Endodermal cell (in vitro differentiated cells): ENCODE measurements around the gene PPFIA3. TPM values are rescaled to one million over a fixed set of nuclear protein-coding genes. Genes with fewer than 3 reads are reported as not detected.
"Not testable (repeated sequence)": the region's sequence is repeated elsewhere in the genome, so short reads cannot be mapped to it uniquely, and the experiment has no call there.

Experiments
- DNase-seq: peaks from one replicate; pipeline ENCODE4 v3.0.0-alpha.2; 2017
- H3K27ac ChIP-seq: 2 replicates; pipeline ENCODE4 v1.5.1; 2013; ENCODE audit warnings: mild to moderate bottlenecking, low read depth, low read length, moderate library complexity
- H3K27me3 ChIP-seq: 2 replicates; pipeline ENCODE4 v1.6.1; 2013; ENCODE audit warnings: mild to moderate bottlenecking, low read length, moderate library complexity; ENCODE audit not compliant: insufficient read depth, control insufficient read depth, poor library complexity, severe bottlenecking
- H3K36me3 ChIP-seq: 2 replicates; pipeline ENCODE4 v1.7.0; 2013; ENCODE audit warnings: mild to moderate bottlenecking, low read length, moderate library complexity; ENCODE audit not compliant: control insufficient read depth, insufficient read depth
- H3K4me1 ChIP-seq: one replicate; pipeline ENCODE4 v1.7.0; 2013; ENCODE audit warnings: low read length; ENCODE audit not compliant: control insufficient read depth, insufficient read depth
- H3K4me3 ChIP-seq: 2 replicates; pipeline ENCODE4 v1.5.1; 2013; ENCODE audit warnings: mild to moderate bottlenecking, low read length, moderate library complexity
- H3K9ac ChIP-seq: 2 replicates; pipeline ENCODE4 v1.6.1; 2013; ENCODE audit warnings: mild to moderate bottlenecking, low read length, moderate library complexity; ENCODE audit not compliant: poor library complexity, severe bottlenecking; ENCODE audit errors: extremely low read depth
- H3K9me3 ChIP-seq: 2 replicates; pipeline ENCODE4 v1.6.1; 2013; ENCODE audit warnings: mild to moderate bottlenecking, low read length, moderate library complexity; ENCODE audit not compliant: control insufficient read depth
- H3K27ac Mint-ChIP-seq: 2 replicates; pipeline ENCODE4 v1.8.0; 2020; ENCODE audit warnings: mixed read lengths
- H3K27me3 Mint-ChIP-seq: 2 replicates; pipeline ENCODE4 v1.8.0; 2021; ENCODE audit warnings: mild to moderate bottlenecking, mixed read lengths; ENCODE audit not compliant: insufficient read depth
- H3K36me3 Mint-ChIP-seq: 2 replicates; pipeline ENCODE4 v1.8.0; 2020; ENCODE audit warnings: low read depth, mixed read lengths
- H3K4me1 Mint-ChIP-seq: 2 replicates; pipeline ENCODE4 v1.8.0; 2020; ENCODE audit warnings: mixed read lengths
- H3K4me3 Mint-ChIP-seq: 2 replicates; pipeline ENCODE4 v1.8.0; 2020; ENCODE audit warnings: mild to moderate bottlenecking, moderate library complexity, mixed read lengths
- H3K9me3 Mint-ChIP-seq: 2 replicates; pipeline ENCODE4 v1.8.0; 2020; ENCODE audit warnings: mild to moderate bottlenecking, mixed read lengths
- WGBS, 2 experiments: methylation state at CpG; one replicate each; pipeline versions ENCODE4 v1.1.5 to v1.1.7; 2013; ENCODE audit warnings: missing lambda C conversion rate in 2 of 2, mixed read lengths in 1 of 2; ENCODE audit not compliant: insufficient coverage in 1 of 2, insufficient read length in 1 of 2; 5-methylcytosine and 5-hydroxymethylcytosine counted together
- total RNA-seq, 2 donors: library from RNA; stranded (reverse); fragmentation: NEBNext Ultra II Directional in 1 of 2; extraction: Animal tissue kit (Norgen Biotek cat#: 25700) in 1 of 2; gene quantifications; 2 replicates in 1 of 2; 3 replicates in 1 of 2; pipeline ENCODE4 v1.2.1, GENCODE V29; 2021
- TF ChIP-seq, protein P1 (sequence below): fragments of 200-600 bp; sonication (generic); conservative IDR thresholded peaks from 2 replicates; pipeline ENCODE4 v1.5.0; 2021; ENCODE audit warnings: antibody characterized with exemption, mild to moderate bottlenecking

PPFIA3 gene
- total RNA-seq, 2 donors from 2014 or later, result 7.4 to 16.5 TPM

DNA sequence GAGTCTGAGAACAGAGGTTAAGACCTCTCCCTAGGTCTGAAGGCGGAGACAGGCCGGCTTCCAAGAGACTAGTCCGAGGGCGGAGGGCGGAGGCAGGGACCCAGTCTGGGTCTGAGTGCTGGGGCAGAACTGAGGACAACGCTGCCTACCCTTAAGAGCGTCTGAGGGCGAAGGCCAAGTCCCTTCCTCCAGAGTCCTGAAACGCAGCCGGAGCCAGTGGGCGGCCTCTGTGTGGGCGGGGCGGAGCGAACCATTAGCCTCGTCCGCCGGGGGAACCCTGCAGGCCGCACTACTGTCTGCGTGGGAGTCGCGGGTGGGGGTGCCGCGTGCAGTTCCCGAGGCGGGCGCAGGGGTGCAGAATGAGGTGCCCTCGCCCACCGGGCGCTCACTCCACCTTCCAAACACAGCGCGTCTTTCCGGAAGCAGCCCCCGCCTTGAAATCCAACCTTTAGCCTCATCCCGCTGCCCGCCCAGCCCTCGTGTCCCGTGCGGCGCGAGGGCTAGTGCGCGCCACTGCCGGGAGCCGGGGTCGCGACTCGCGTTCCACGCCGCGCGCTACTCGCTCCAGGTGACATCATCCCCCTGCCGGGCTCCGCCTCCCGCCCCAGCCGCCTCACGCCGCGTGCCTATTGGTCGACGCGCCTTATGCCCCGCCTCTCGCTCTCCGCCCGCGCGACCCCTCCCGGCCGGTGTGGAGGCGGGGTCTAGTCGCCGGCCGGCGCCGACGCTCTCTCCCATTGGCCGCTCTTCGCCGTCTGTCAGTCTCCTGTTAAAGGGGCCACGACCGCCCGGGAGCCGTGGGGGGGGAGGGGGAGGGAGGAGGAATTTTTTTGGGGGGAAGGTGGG, 556 bp upstream of the PPFIA3 start, which contains the start of gene C19orf73:
TSS of gene C19orf73 (minus strand) at position 579 of the 846 bp plus-strand sequence. CDS start at position 458, 121 bp downstream.
- Histone ChIP-seq H3K9me3 (no peaks in the 10 kb centered on the region), H3K9ac (peak within 1 kb of the TSS; percentile 85), H3K27me3 (peaks cover 29% of the 10 kb centered on the region), H3K36me3 (no peaks in the 10 kb centered on the region), H3K27ac (peak within 1 kb of the TSS; percentile 95), H3K4me1 (no peaks in the 10 kb centered on the region), H3K4me3 (peak within 1 kb of the TSS; percentile 81)
- Mint-ChIP-seq H3K4me3 (peak within 1 kb of the TSS; percentile 69), H3K4me1 (peaks cover 9% of the 10 kb centered on the region), H3K9me3 (no peaks in the 10 kb centered on the region), H3K27me3 (peaks cover 55% of the 10 kb centered on the region), H3K36me3 (peaks cover 4% of the 10 kb centered on the region), H3K27ac (peak within 1 kb of the TSS; percentile 72)
- TF ChIP-seq, protein P1, sequence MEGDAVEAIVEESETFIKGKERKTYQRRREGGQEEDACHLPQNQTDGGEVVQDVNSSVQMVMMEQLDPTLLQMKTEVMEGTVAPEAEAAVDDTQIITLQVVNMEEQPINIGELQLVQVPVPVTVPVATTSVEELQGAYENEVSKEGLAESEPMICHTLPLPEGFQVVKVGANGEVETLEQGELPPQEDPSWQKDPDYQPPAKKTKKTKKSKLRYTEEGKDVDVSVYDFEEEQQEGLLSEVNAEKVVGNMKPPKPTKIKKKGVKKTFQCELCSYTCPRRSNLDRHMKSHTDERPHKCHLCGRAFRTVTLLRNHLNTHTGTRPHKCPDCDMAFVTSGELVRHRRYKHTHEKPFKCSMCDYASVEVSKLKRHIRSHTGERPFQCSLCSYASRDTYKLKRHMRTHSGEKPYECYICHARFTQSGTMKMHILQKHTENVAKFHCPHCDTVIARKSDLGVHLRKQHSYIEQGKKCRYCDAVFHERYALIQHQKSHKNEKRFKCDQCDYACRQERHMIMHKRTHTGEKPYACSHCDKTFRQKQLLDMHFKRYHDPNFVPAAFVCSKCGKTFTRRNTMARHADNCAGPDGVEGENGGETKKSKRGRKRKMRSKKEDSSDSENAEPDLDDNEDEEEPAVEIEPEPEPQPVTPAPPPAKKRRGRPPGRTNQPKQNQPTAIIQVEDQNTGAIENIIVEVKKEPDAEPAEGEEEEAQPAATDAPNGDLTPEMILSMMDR, result peak; percentile 23
- 1 to 6% methylated on average over 34 to 84 of the region's 85 CpGs for WGBS, 2 experiments
- peak; percentile 97 for DNase-seq

DNA sequence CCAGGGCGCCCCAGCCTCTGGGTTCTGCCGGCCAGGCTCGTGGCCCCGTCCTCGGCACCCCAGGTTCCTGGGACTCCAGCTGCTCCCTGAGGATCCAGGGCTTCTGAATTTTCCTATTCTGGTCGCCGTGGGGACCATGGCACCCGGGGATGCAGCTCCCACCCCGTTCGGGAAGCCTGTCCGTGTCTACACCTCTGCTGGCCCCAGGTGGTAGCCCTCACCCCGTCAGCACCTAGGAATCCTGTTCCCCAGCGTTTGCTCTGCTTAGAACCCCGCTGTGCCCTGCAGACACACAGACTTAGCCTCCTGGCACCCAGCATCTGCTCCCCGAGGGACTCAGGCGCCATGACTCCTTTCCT, 960 bp downstream of the PPFIA3 start:
- Histone ChIP-seq H3K9me3 (no peaks in the 10 kb centered on the region), H3K36me3 (no peaks in the 10 kb centered on the region), H3K27me3 (peaks cover 29% of the 10 kb centered on the region), H3K27ac (no peak overlapping the region), H3K9ac (no peak overlapping the region), H3K4me1 (no peaks in the 10 kb centered on the region), H3K4me3 (no peak overlapping the region)
- TF ChIP-seq, protein P1, result no peak
- no peak for DNase-seq
- Mint-ChIP-seq H3K9me3 (no peaks in the 10 kb centered on the region), H3K4me1 (peaks cover 7% of the 10 kb centered on the region), H3K36me3 (peaks cover 4% of the 10 kb centered on the region), H3K27ac (no peak overlapping the region), H3K27me3 (peaks cover 63% of the 10 kb centered on the region), H3K4me3 (peak overlapping the region; percentile 69)
- 28% methylated on average over 8 to 16 of the region's 16 CpGs for WGBS, 2 experiments

DNA sequence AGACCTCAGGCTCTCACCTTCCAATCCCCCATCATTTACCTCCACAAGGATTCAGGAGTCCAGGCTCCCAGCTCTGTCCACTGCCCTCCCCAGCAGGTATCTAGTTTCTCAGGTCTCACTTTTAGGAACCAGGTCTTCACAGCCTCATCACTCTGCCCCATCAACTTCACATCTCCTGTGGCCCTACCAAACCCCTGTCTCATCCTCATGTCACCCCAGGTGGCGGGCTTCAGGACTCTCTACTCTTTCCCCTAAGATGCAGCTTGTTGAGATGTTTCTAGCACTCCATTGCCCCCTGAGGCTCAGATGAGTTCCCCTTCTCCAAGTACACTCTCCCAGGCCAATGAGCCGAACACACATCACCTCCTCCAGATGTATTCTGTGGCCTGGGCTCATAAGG, 1.5 kb downstream of the PPFIA3 start:
- Mint-ChIP-seq H3K4me1 (peaks cover 7% of the 10 kb centered on the region), H3K9me3 (no peaks in the 10 kb centered on the region), H3K4me3 (peak overlapping the region; percentile 69), H3K27ac (no peak overlapping the region), H3K27me3 (peaks cover 66% of the 10 kb centered on the region), H3K36me3 (peaks cover 4% of the 10 kb centered on the region)
- no peak for DNase-seq
- Histone ChIP-seq H3K4me3 (no peak overlapping the region), H3K9ac (no peak overlapping the region), H3K9me3 (no peaks in the 10 kb centered on the region), H3K36me3 (no peaks in the 10 kb centered on the region), H3K27me3 (peaks cover 29% of the 10 kb centered on the region), H3K4me1 (no peaks in the 10 kb centered on the region), H3K27ac (no peak overlapping the region)
- TF ChIP-seq, protein P1, result no peak
- 85 to 94% methylated on average over 2 of the region's 2 CpGs for WGBS, 2 experiments

DNA sequence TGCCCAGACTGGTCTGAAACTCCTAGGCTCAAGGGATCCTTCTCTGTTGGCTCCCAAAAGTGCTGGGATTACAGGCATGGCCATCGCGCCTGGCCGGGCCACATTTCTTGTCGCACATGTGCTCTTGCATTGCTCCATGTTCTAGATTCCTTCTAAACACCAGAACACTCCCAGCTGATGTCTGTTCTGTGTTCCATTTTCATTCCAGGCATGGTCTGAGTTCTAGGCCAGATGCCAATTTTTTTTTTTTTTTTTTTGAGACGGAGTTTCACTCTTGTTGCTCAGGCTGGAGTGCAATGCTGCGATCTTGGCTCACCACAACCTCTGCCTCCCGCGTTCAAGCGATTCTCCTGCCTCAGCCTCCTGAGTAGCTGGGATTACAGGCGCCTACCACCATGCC, 2.5 kb downstream of the PPFIA3 start:
- not testable (repeated sequence) for H3K4me1 Mint-ChIP-seq, H3K9me3 Mint-ChIP-seq, DNase-seq, H3K9me3 ChIP-seq, H3K4me1 ChIP-seq, H3K4me3 ChIP-seq, H3K27ac Mint-ChIP-seq, H3K27ac ChIP-seq, H3K36me3 Mint-ChIP-seq, H3K36me3 ChIP-seq, H3K9ac ChIP-seq, H3K4me3 Mint-ChIP-seq
- peaks cover 62% of the 10 kb centered on the region for H3K27me3 Mint-ChIP-seq
- peaks cover 29% of the 10 kb centered on the region for H3K27me3 ChIP-seq
- WGBS, 2 experiments, result 77 to 91% methylated on average over 9 to 10 of the region's 10 CpGs

DNA sequence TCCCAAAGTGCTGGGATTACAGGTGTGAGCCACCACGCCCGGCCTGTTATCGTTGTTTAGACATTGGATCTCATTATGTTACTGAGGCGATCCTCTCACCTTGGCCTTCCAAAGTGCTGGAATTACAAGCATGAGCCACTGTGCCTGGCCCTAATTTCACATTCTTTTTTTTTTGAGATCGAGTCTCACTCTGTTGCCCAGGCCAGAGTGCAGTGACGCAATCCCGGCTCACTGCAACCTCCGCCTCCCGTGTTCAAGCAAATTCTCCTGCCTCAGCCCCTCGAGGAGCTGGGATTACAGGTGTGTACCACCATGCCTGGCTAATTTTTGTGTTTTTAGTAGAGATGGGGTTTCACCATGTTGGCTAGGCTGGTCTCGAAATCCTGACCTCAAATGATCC, 3.9 kb downstream of the PPFIA3 start:
- not testable (repeated sequence) for H3K27ac Mint-ChIP-seq, H3K4me1 ChIP-seq, H3K4me1 Mint-ChIP-seq, H3K9ac ChIP-seq, H3K4me3 Mint-ChIP-seq, H3K27ac ChIP-seq, H3K4me3 ChIP-seq, DNase-seq, H3K36me3 ChIP-seq, H3K9me3 Mint-ChIP-seq, H3K9me3 ChIP-seq, H3K36me3 Mint-ChIP-seq
- WGBS, 2 experiments, result 88 to 95% methylated on average over 9 to 11 of the region's 11 CpGs
- peaks cover 65% of the 10 kb centered on the region for H3K27me3 Mint-ChIP-seq
- H3K27me3 ChIP-seq, result peaks cover 29% of the 10 kb centered on the region
